IPS DF 6.9 (cell line): Measurements from ENCODE around the gene AP1G2.
A peak's percentile ranks its signal among the peaks of the same experiment; 100 is the strongest.

ENCODE experiments used
- DNase-seq: peaks from one replicate; pipeline ENCODE4 v3.0.0-alpha.2; 2013; ENCODE audit warnings: low read depth, low spot score
- H3K27ac ChIP-seq: one replicate; pipeline ENCODE4 v1.5.1; 2013; ENCODE audit warnings: low read length, control low read depth
- H3K27me3 ChIP-seq: 2 replicates; pipeline ENCODE4 v1.6.1; 2013; ENCODE audit warnings: mild to moderate bottlenecking, low read length; ENCODE audit not compliant: control insufficient read depth, insufficient read depth
- H3K36me3 ChIP-seq: 2 replicates; pipeline ENCODE4 v1.6.1; 2013; ENCODE audit warnings: low read length; ENCODE audit not compliant: control insufficient read depth, insufficient read depth
- H3K4me1 ChIP-seq: 2 replicates; pipeline ENCODE4 v1.6.1; 2013; ENCODE audit warnings: low read length; ENCODE audit not compliant: control insufficient read depth, insufficient read depth
- H3K4me3 ChIP-seq: 2 replicates; pipeline ENCODE4 v1.5.1; 2013; ENCODE audit warnings: mild to moderate bottlenecking, low read length
- H3K9me3 ChIP-seq: 2 replicates; pipeline ENCODE4 v1.6.1; 2013; ENCODE audit warnings: low read length, inconsistent platforms; ENCODE audit not compliant: control insufficient read depth, insufficient read depth
- WGBS: extraction: QIAGEN DNeasy Blood & Tissue Kit; methylation state at CpG from one replicate; pipeline ENCODE4 v1.1.7; 2013; ENCODE audit warnings: mixed read lengths, missing lambda C conversion rate; ENCODE audit not compliant: insufficient read length, insufficient coverage; 5-methylcytosine and 5-hydroxymethylcytosine counted together

Gene AP1G2

GRCh38 chr14:23571701-23572523 lies 4.3 kb upstream of the AP1G2 start:
- no CpG with 5 or more reads among the region's 14 CpGs for WGBS
- H3K27ac ChIP-seq: no peak overlapping the region
- peaks cover 6% of the 10 kb centered on the region for H3K4me1 ChIP-seq
- H3K4me3 ChIP-seq: no peak overlapping the region
- no peak for DNase-seq
- H3K36me3 ChIP-seq: no peaks in the 10 kb centered on the region
- no peaks in the 10 kb centered on the region for H3K9me3 ChIP-seq
- peaks cover 8% of the 10 kb centered on the region for H3K27me3 ChIP-seq

- H3K4me1 ChIP-seq: peaks cover 4% of the 10 kb centered on the region; the same call in 1 of the 2 replicates
- no peaks in the 10 kb centered on the region for H3K9me3 ChIP-seq
- H3K36me3 ChIP-seq: no peaks in the 10 kb centered on the region
- peaks cover 3% of the 10 kb centered on the region; the same call in 1 of the 2 replicates for H3K27me3 ChIP-seq
- WGBS: no CpG with 5 or more reads among the region's 23 CpGs
- no peak overlapping the region for H3K4me3 ChIP-seq
- DNase-seq: no peak
- no peak overlapping the region for H3K27ac ChIP-seq
These were observed 3.4 kb upstream of the AP1G2 start for GRCh38 chr14:23570806-23571483.

GRCh38 chr14:23569443-23570151 lies 2.0 kb upstream of the AP1G2 start:
- H3K9me3 ChIP-seq: no peaks in the 10 kb centered on the region
- no CpG with 5 or more reads among the region's 7 CpGs for WGBS
- no peaks in the 10 kb centered on the region; the same call in 1 of the 2 replicates for H3K36me3 ChIP-seq
- H3K27me3 ChIP-seq: no peaks in the 10 kb centered on the region
- H3K4me3 ChIP-seq: no peak overlapping the region
- H3K4me1 ChIP-seq: peaks cover 4% of the 10 kb centered on the region; the same call in 1 of the 2 replicates
- H3K27ac ChIP-seq: no peak overlapping the region
- DNase-seq: no peak

- no CpG with 5 or more reads among the region's 6 CpGs for WGBS
- H3K27me3 ChIP-seq: no peaks in the 10 kb centered on the region
- H3K4me1 ChIP-seq: peaks cover 4% of the 10 kb centered on the region; the same call in 1 of the 2 replicates
- H3K36me3 ChIP-seq: no peaks in the 10 kb centered on the region; the same call in 1 of the 2 replicates
- DNase-seq: no peak
- H3K9me3 ChIP-seq: no peaks in the 10 kb centered on the region
- H3K4me3 ChIP-seq: no peak overlapping the region
- no peak overlapping the region for H3K27ac ChIP-seq
These were observed 1.2 kb upstream of the AP1G2 start for GRCh38 chr14:23568600-23569331.

- H3K36me3 ChIP-seq: peaks cover 5% of the 10 kb centered on the region; the same call in 1 of the 2 replicates
- no peak overlapping the region for H3K4me3 ChIP-seq
- peaks cover 4% of the 10 kb centered on the region; the same call in 1 of the 2 replicates for H3K4me1 ChIP-seq
- no CpG with 5 or more reads among the region's 2 CpGs for WGBS
- no peak for DNase-seq
- H3K9me3 ChIP-seq: no peaks in the 10 kb centered on the region
- H3K27ac ChIP-seq: no peak overlapping the region
- H3K27me3 ChIP-seq: no peaks in the 10 kb centered on the region
These were observed 519 bp upstream of the AP1G2 start for GRCh38 chr14:23568021-23568599.

- no peaks in the 10 kb centered on the region for H3K27me3 ChIP-seq
- peaks cover 6% of the 10 kb centered on the region; the same call in 1 of the 2 replicates for H3K36me3 ChIP-seq
- DNase-seq: no peak
- peaks cover 4% of the 10 kb centered on the region; the same call in 1 of the 2 replicates for H3K4me1 ChIP-seq
- H3K27ac ChIP-seq: no peak overlapping the region
- whole genome bisulfite sequencing: no CpG with 5 or more reads among the region's 5 CpGs
- no peaks in the 10 kb centered on the region for H3K9me3 ChIP-seq
- H3K4me3 ChIP-seq: peak overlapping the region; percentile 68; the same call in 1 of the 2 replicates
These were observed 809 bp downstream of the AP1G2 start for GRCh38 chr14:23566778-23567185.

- WGBS: no CpG with 5 or more reads among the region's 10 CpGs
- H3K4me3 ChIP-seq: no peak overlapping the region; the same call in 1 of the 2 replicates
- peaks cover 6% of the 10 kb centered on the region; the same call in 1 of the 2 replicates for H3K36me3 ChIP-seq
These were observed 1.3 kb downstream of the AP1G2 start for GRCh38 chr14:23566112-23566777.

GRCh38 chr14:23565626-23566025 lies 2.0 kb downstream of the AP1G2 start:
- Histone ChIP-seq H3K4me1 (peaks cover 4% of the 10 kb centered on the region; the same call in 1 of the 2 replicates), H3K4me3 (no peak overlapping the region), H3K27ac (no peak overlapping the region), H3K9me3 (no peaks in the 10 kb centered on the region), H3K36me3 (peaks cover 6% of the 10 kb centered on the region; the same call in 1 of the 2 replicates), H3K27me3 (no peaks in the 10 kb centered on the region)
- WGBS: no CpG with 5 or more reads among the region's 11 CpGs
- no peak for DNase-seq

More at GRCh38 chr14:23566112-23566777, 1.3 kb downstream of the AP1G2 start:
- DNase-seq: no peak
- Histone ChIP-seq H3K27me3 (no peaks in the 10 kb centered on the region), H3K27ac (no peak overlapping the region), H3K9me3 (no peaks in the 10 kb centered on the region), H3K4me1 (peaks cover 4% of the 10 kb centered on the region; the same call in 1 of the 2 replicates)

GRCh38 chr14:23564876-23565275 lies 2.7 kb downstream of the AP1G2 start:
- Histone ChIP-seq H3K9me3 (no peaks in the 10 kb centered on the region), H3K27me3 (no peaks in the 10 kb centered on the region), H3K36me3 (peaks cover 8% of the 10 kb centered on the region; the same call in 1 of the 2 replicates), H3K27ac (no peak overlapping the region), H3K4me3 (no peak overlapping the region), H3K4me1 (peaks cover 4% of the 10 kb centered on the region; the same call in 1 of the 2 replicates)
- no peak for DNase-seq
- no CpG with 5 or more reads among the region's 7 CpGs for WGBS
